NB4 (cell line): Measurements from ENCODE around the gene C3orf22.

Source experiments
- DNase-seq: peaks from one replicate; pipeline ENCODE4 v3.0.0; 2010; ENCODE audit warnings: low read depth
- H3K4me3 ChIP-seq: one replicate; pipeline ENCODE4 v1.5.1; 2011; ENCODE audit warnings: mild to moderate bottlenecking, low read depth, low read length, moderate library complexity
- CTCF ChIP-seq: IDR thresholded peaks from one replicate; pipeline ENCODE4 v1.5.1; 2012; ENCODE audit warnings: low read depth, low read length
- MYC ChIP-seq: IDR thresholded peaks from 2 replicates; pipeline ENCODE4 v1.6.1; 2011; ENCODE audit warnings: low read depth, low read length
- POLR2A ChIP-seq: IDR thresholded peaks from 2 replicates; pipeline ENCODE4 v1.6.1; 2011; ENCODE audit warnings: mild to moderate bottlenecking; ENCODE audit not compliant: insufficient read length; ENCODE audit errors: extremely low read depth
- TF ChIP-seq, protein P1 (sequence below): IDR thresholded peaks from 2 replicates; pipeline ENCODE4 v1.6.1; 2011; ENCODE audit warnings: low read depth, low read length

C3orf22 gene

GRCh38 chr3:126562737-126563276 is 4.1 kb upstream of the C3orf22 start:
- no peak for DNase-seq
- H3K4me3 ChIP-seq: no peak overlapping the region
- no peak for TF ChIP-seq POLR2A

DNA sequence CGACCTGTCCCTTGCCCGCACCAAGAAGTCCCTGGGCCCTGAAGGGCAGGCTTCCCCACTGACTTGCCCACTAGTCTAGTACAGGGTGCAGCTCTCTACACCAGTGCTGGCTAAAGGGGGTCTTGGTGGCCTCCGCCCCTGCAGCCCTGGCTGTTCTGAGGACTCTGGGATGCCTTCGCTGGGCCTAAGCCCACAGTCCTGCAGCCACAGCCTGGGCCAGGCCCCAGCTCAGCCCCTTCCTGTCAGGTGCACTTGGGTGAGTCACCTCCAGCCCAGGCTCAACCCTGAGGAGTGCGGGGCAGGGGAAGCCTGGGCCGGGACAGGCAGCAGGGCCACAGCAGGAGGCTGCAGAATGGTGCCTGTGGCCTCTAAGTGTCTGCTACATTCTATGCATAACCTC is 971 bp downstream of the C3orf22 start:
- TF ChIP-seq CTCF (no peak), POLR2A (no peak), MYC (no peak)
- TF ChIP-seq, protein P1, sequence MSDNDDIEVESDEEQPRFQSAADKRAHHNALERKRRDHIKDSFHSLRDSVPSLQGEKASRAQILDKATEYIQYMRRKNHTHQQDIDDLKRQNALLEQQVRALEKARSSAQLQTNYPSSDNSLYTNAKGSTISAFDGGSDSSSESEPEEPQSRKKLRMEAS: no peak
- no peak for DNase-seq
- H3K4me3 ChIP-seq: no peak overlapping the region

- DNase-seq: no peak
- TF ChIP-seq CTCF (no peak), MYC (no peak), POLR2A (no peak)
- TF ChIP-seq, protein P1: no peak
- no peak overlapping the region for H3K4me3 ChIP-seq
Observed at GRCh38 chr3:126557415-126557745, 1.4 kb downstream of the C3orf22 start.

GRCh38 chr3:126556637-126557414 is 1.9 kb downstream of the C3orf22 start:
- TF ChIP-seq POLR2A (no peak), MYC (no peak)
- TF ChIP-seq, protein P1: no peak
- no peak overlapping the region for H3K4me3 ChIP-seq
- DNase-seq: no peak

DNA sequence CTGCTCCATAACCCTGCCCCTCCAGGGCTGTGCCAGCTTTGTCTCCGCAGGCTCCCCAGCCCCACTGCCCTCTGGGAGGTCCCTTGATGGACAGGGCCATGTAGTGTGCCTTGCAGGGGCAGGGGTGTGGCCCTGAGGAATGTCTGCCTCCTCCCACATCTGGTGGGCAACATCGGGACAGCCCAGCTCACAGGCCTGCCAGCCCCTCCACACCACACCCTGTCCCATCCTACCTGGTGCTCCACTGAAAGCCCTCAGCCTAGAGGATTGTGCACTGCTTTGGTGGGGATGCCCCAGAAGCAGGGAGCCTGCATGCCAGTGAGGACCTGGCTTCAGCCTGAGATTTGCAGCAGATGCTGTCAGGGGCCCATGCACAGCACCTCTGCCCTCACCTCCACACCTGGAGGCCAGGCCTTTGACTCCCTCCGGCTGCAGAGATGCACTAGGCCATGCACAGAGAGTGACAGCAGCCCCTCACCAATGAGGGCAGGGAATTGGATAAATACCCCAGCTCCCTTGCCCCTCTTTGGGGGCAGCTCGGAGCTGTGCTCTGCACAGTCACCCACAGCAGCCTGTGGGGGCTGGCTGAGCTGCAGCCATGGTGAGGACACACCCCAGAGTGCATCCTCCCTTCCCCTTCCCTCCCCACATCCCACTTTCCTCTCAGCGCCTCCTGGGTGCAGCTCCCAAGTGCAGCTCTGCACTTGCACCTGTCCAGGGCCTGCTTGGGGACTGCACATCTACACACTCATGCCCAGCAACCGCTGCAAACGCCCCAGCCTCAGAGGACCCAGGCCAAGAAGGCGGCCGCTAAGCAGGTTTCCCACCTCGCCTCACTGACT is 2.7 kb downstream of the C3orf22 start:
- H3K4me3 ChIP-seq: no peak overlapping the region
- no peak for DNase-seq

More for the DNA sequence above, 2.7 kb downstream of the C3orf22 start:
- TF ChIP-seq POLR2A (no peak), MYC (no peak), CTCF (no peak)
- TF ChIP-seq, protein P1: no peak
